Measurements from ENCODE around the gene PKHD1.

- TF ChIP-seq, protein P1, sequence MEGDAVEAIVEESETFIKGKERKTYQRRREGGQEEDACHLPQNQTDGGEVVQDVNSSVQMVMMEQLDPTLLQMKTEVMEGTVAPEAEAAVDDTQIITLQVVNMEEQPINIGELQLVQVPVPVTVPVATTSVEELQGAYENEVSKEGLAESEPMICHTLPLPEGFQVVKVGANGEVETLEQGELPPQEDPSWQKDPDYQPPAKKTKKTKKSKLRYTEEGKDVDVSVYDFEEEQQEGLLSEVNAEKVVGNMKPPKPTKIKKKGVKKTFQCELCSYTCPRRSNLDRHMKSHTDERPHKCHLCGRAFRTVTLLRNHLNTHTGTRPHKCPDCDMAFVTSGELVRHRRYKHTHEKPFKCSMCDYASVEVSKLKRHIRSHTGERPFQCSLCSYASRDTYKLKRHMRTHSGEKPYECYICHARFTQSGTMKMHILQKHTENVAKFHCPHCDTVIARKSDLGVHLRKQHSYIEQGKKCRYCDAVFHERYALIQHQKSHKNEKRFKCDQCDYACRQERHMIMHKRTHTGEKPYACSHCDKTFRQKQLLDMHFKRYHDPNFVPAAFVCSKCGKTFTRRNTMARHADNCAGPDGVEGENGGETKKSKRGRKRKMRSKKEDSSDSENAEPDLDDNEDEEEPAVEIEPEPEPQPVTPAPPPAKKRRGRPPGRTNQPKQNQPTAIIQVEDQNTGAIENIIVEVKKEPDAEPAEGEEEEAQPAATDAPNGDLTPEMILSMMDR (conservative IDR thresholded peaks at IDR 0.05; ENCODE audit: low read depth, low read length), result no peak
- TF ChIP-seq EZH2 (IDR thresholded peaks at IDR 0.05; ENCODE audit: borderline replicate concordance, low read depth, low read length, poor library complexity, severe bottlenecking), result no peak
Observed at GRCh38 chr6:52125572-52125971, 38.2 kb upstream of the PKHD1 start.
